Ovary (tissue), 10 donors: ENCODE measurements around the gene GPX6. TPM values are rescaled to one million over a fixed set of nuclear protein-coding genes. Genes with fewer than 3 reads are reported as not detected.

Experiments
- DNase-seq, 5 donors: peaks; one replicate each; pipeline ENCODE4 v3.0.0-alpha.2; 2019 to 2020
- H3K27ac ChIP-seq, 2 donors: fragments of 200-600 bp; one replicate each; pipeline versions ENCODE4 v1.5.1 to v1.8.0; 2019 to 2022
- H3K27me3 ChIP-seq: fragments of 200-600 bp; one replicate; pipeline ENCODE4 v1.8.0; 2022
- H3K36me3 ChIP-seq: fragments of 200-600 bp; sonication (generic); one replicate; pipeline ENCODE4 v1.5.1; 2019
- H3K4me1 ChIP-seq: one replicate; pipeline ENCODE4 v1.8.1; 2013; ENCODE audit warnings: mild to moderate bottlenecking, moderate library complexity; ENCODE audit not compliant: insufficient read depth
- H3K4me3 ChIP-seq: fragments of 200-600 bp; sonication (generic); one replicate; pipeline ENCODE4 v1.5.1; 2017
- H3K9me3 ChIP-seq, 2 donors: fragments of 200-600 bp in 1 of 2; sonication (generic) in 1 of 2; one replicate each; pipeline versions ENCODE4 v1.5.1 to v1.8.1; 2013 to 2019; ENCODE audit warnings: mild to moderate bottlenecking in 1 of 2, moderate library complexity in 1 of 2
- EP300 ChIP-seq: sonication (generic); formaldehyde crosslinking; IDR thresholded peaks from one replicate; pipeline ENCODE4 v1.6.1; 2017; ENCODE audit warnings: antibody characterized with exemption
- POLR2A ChIP-seq: fragments of 450-650 bp; IDR thresholded peaks from one replicate; pipeline ENCODE4 v1.6.1; 2017; ENCODE audit warnings: antibody characterized with exemption, mild to moderate bottlenecking, moderate library complexity
- WGBS, 3 donors: extraction: QIAGEN DNeasy Blood & Tissue Kit in 1 of 3; methylation state at CpG; one replicate each; pipeline versions ENCODE4 v1.1.5 to v1.1.7; 2013 to 2017; 5-methylcytosine and 5-hydroxymethylcytosine counted together
- intact Hi-C, 4 donors: fragments of 100-400 bp; cut with DNase I; formaldehyde crosslinking; loops; one replicate each; pipeline versions ENCODE4 v1.11.0 to v1.15.1; 2022 to 2023
- long read RNA-seq, 3 donors: library from polyadenylated mRNA in 2 of 3; unstranded in 2 of 3; transcript quantifications; one replicate each; pipeline ENCODE4 v2.0.0 and lab custom pipeline, GENCODE V29; 2021 to 2026
- polyA plus RNA-seq, 2 donors: library from polyadenylated mRNA; stranded (reverse); fragments of 200-250 nt in 1 of 2; fragments of 350-450 nt in 1 of 2; fragmentation: Illumina TruSeq in 1 of 2; extraction: RNeasy Lipid Tissue Mini Kit (QIAGEN cat#74804) in 1 of 2; gene quantifications; one replicate each; pipeline ENCODE4 v1.2.3, GENCODE V29; 2013 to 2014
- total RNA-seq, 7 donors: library from RNA; depleted of rRNA in 2 of 7; stranded (reverse); fragments of >200 nt in 2 of 7; fragmentation: NEBNext Ultra II Directional in 3 of 7; extraction: Animal tissue kit (Norgen Biotek cat#: 25700) in 3 of 7; gene quantifications; one replicate each; pipeline versions ENCODE4 v1.1.0 to v1.2.4, GENCODE V29; 2016 to 2023
- TF ChIP-seq, protein P1 (sequence below), 3 donors: fragments of 450-650 bp in 2 of 3; fragments of 200-600 bp in 1 of 3; IDR thresholded peaks; one replicate each; pipeline versions ENCODE4 v1.5.1 to v1.8.0; 2016 to 2022; ENCODE audit warnings: antibody characterized with exemption in 3 of 3, mild to moderate bottlenecking in 1 of 3
- donor health status: DM: no; HTN: no; CAD: no; lungs with moderate emphysema.
- donor health status: DM: no; HTN: no; CAD: no.
- donor health status: Bipolar disorder and iron deficiency.
- donor health status: DM: yes; HTN: yes; CAD: no.
- donor health status: DM: no; HTN: no; CAD: no.
- donor health status: DM: yes; HTN: yes; CAD: no.

GPX6 gene, protein sequence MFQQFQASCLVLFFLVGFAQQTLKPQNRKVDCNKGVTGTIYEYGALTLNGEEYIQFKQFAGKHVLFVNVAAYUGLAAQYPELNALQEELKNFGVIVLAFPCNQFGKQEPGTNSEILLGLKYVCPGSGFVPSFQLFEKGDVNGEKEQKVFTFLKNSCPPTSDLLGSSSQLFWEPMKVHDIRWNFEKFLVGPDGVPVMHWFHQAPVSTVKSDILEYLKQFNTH
- total RNA-seq (not detected), polyA plus RNA-seq (not detected)
- long read RNA-seq, donor 1: 0 reads
- long read RNA-seq, donor 2: 0 reads
- long read RNA-seq, donor 3: 0 reads

- H3K4me3 ChIP-seq: no peak within 1 kb of the TSS
- no peaks in the 10 kb centered on the region for H3K36me3 ChIP-seq
- TF ChIP-seq, protein P1, sequence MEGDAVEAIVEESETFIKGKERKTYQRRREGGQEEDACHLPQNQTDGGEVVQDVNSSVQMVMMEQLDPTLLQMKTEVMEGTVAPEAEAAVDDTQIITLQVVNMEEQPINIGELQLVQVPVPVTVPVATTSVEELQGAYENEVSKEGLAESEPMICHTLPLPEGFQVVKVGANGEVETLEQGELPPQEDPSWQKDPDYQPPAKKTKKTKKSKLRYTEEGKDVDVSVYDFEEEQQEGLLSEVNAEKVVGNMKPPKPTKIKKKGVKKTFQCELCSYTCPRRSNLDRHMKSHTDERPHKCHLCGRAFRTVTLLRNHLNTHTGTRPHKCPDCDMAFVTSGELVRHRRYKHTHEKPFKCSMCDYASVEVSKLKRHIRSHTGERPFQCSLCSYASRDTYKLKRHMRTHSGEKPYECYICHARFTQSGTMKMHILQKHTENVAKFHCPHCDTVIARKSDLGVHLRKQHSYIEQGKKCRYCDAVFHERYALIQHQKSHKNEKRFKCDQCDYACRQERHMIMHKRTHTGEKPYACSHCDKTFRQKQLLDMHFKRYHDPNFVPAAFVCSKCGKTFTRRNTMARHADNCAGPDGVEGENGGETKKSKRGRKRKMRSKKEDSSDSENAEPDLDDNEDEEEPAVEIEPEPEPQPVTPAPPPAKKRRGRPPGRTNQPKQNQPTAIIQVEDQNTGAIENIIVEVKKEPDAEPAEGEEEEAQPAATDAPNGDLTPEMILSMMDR (IDR thresholded peaks at IDR 0.05): no peak
- TF ChIP-seq EP300: no peak
- no peak for TF ChIP-seq POLR2A
- no peak for DNase-seq
- no peak within 1 kb of the TSS for H3K27ac ChIP-seq
- intact Hi-C loops: no loop called here
- H3K27me3 ChIP-seq: no peaks in the 10 kb centered on the region
- 38 to 52% (median 45%) methylated on average over 4 of the region's 4 CpGs for WGBS, 3 donors
- H3K9me3 ChIP-seq: no peaks in the 10 kb centered on the region
- H3K4me1 ChIP-seq: no peaks in the 10 kb centered on the region
Measured at GRCh38 chr6:28515676-28516075, at the start of gene GPX6. Gene GPX6, minus strand, starts transcription at chr6:28515793. Its CDS starts 50 bp downstream, at chr6:28515743.

- no peaks in the 10 kb centered on the region for H3K4me1 ChIP-seq
- H3K4me3 ChIP-seq: no peak overlapping the region
- intact Hi-C loops: no loop called here
- DNase-seq: no peak
- no peaks in the 10 kb centered on the region for H3K9me3 ChIP-seq
- no peak overlapping the region for H3K27ac ChIP-seq
- H3K36me3 ChIP-seq: no peaks in the 10 kb centered on the region
- 39 to 44% (median 39%) methylated on average over 3 of the region's 3 CpGs for WGBS, 3 donors
- TF ChIP-seq, protein P1 (IDR thresholded peaks at IDR 0.05): no peak
- no peak for TF ChIP-seq POLR2A
- no peak for TF ChIP-seq EP300
- H3K27me3 ChIP-seq: no peaks in the 10 kb centered on the region
Measured at GRCh38 chr6:28563430-28564095, 48.0 kb upstream of the GPX6 start.

GRCh38 chr6:28558629-28559028, 43.0 kb upstream of the GPX6 start:
- H3K4me1 ChIP-seq: no peaks in the 10 kb centered on the region
- intact Hi-C loops: no loop called here
- TF ChIP-seq EP300 (no peak), POLR2A (no peak)
- TF ChIP-seq, protein P1 (IDR thresholded peaks at IDR 0.05): no peak
- 33 to 56% (median 36%) methylated on average over 3 of the region's 3 CpGs for WGBS, 3 donors
- H3K4me3 ChIP-seq: no peak overlapping the region
- H3K27ac ChIP-seq: no peak overlapping the region
- no peaks in the 10 kb centered on the region for H3K36me3 ChIP-seq
- H3K9me3 ChIP-seq: no peaks in the 10 kb centered on the region
- no peaks in the 10 kb centered on the region for H3K27me3 ChIP-seq
- DNase-seq: no peak

DNA sequence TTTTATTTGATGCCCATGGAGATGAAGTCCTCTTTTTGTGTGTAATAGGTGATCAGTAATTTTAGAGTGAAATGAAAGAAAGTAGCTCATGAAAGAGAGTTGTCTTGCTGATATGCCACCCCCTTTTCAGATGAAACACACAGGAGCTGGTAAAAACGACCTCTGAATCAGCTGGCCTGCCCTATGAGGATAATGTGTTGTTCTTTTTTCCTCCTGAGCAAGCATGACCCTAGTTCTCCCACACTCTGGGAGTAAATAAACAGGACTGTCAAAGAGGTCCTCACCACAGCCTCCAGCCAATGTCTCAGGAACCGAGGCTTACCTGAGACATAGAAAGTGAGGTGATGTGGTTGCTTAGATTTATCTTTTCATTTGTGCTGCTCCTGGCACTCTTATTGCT, 39.5 kb upstream of the GPX6 start:
- H3K27me3 ChIP-seq: no peaks in the 10 kb centered on the region
- intact Hi-C loops: no loop called here
- WGBS, 3 donors: 54 to 57% (median 56%) methylated on average over 2 of the region's 2 CpGs
- no peaks in the 10 kb centered on the region for H3K9me3 ChIP-seq
- no peak overlapping the region for H3K4me3 ChIP-seq
- no peaks in the 10 kb centered on the region for H3K4me1 ChIP-seq
- TF ChIP-seq POLR2A: no peak
- no peak for TF ChIP-seq EP300
- no peak overlapping the region for H3K27ac ChIP-seq
- DNase-seq: no peak
- H3K36me3 ChIP-seq: no peaks in the 10 kb centered on the region
